ENCODE results near the gene SVIL.

DNA sequence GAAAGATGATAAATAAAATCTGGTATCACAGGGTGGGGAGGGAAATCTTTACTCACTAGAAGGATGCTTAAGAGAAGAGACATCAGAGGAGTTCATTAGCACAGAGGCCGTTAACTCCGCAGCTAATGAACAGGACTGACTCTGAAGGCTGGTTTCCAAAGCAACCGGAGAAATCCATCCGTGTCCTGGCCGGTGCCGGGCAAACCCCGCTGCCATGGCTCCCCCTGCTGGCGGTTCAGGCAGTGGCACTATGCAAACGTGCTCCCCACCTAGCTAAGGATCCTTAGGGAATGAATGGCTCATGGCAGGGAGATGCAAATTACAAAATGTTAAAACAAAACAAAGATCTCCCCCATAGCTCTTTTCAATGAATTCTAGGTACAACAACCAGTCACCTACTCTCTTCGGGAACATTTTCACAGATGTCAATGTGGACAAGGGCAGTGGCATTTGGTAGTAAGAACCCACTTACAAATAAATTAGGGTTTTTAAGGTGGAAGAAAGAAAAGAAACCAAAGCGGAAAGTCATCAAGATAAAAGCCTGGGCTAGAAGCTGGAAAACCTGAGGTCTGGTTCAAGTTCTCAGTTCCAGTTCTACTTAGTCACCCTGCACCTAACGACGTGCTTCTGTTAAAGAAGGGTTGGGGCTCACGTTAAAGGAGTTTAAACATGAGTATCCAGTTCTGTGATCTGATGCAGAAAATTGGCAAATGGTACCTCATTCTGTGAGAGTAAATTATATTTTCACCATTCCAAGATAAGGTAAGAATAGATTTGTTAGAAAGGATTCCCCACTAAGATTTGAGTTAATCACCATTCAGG lies 138.2 kb downstream of the SVIL start:
- peak in 2 of 4 donors; percentile 26 to 45 for TF ChIP-seq POLR2AphosphoS5 (IDR thresholded peaks at IDR 0.05)
- TF ChIP-seq, protein P1, sequence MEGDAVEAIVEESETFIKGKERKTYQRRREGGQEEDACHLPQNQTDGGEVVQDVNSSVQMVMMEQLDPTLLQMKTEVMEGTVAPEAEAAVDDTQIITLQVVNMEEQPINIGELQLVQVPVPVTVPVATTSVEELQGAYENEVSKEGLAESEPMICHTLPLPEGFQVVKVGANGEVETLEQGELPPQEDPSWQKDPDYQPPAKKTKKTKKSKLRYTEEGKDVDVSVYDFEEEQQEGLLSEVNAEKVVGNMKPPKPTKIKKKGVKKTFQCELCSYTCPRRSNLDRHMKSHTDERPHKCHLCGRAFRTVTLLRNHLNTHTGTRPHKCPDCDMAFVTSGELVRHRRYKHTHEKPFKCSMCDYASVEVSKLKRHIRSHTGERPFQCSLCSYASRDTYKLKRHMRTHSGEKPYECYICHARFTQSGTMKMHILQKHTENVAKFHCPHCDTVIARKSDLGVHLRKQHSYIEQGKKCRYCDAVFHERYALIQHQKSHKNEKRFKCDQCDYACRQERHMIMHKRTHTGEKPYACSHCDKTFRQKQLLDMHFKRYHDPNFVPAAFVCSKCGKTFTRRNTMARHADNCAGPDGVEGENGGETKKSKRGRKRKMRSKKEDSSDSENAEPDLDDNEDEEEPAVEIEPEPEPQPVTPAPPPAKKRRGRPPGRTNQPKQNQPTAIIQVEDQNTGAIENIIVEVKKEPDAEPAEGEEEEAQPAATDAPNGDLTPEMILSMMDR (IDR thresholded peaks at IDR 0.05): peak; percentile 57 to 93 (median 86)
